AG04450 (cell line): ENCODE measurements around the gene FOXL2NB. TPM values are rescaled to one million over a fixed set of nuclear protein-coding genes. Genes with fewer than 3 reads are reported as not detected.

ENCODE experiments used
- CTCF ChIA-PET: fragments of 300-600, 350-600 bp; formaldehyde crosslinking; extraction: SDS; loops from one replicate; lab custom pipeline; 2022; ENCODE audit warnings: antibody characterized with exemption, inconsistent platforms; lab: Charles Lee
- POLR2A ChIA-PET: fragments of 350-600 bp; formaldehyde crosslinking; extraction: SDS; loops from one replicate; lab custom pipeline; 2021; ENCODE audit warnings: antibody characterized with exemption, inconsistent platforms; lab: Yijun Ruan, JAX
- DNase-seq: peaks from one replicate; pipeline ENCODE4 v3.0.0-alpha.2; 2011; ENCODE audit warnings: low read depth, low spot score
- H3K27ac ChIP-seq: one replicate; pipeline ENCODE4 v1.5.1; 2012; ENCODE audit warnings: low read depth, low read length, control low read depth
- H3K27me3 ChIP-seq: one replicate; pipeline ENCODE4 v1.6.0; 2012; ENCODE audit warnings: low read length; ENCODE audit not compliant: control insufficient read depth, insufficient read depth
- H3K4me3 ChIP-seq: 2 replicates; pipeline ENCODE4 v1.5.1; 2011; ENCODE audit warnings: mild to moderate bottlenecking, low read depth, low read length, control low read depth
- H3K9me3 ChIP-seq: 2 replicates; pipeline ENCODE4 v1.5.1; 2012; ENCODE audit warnings: low read length; ENCODE audit not compliant: control insufficient read depth, insufficient read depth
- CTCF ChIP-seq: IDR thresholded peaks from 2 replicates; pipeline ENCODE4 v1.5.1; 2011; ENCODE audit warnings: low read depth, low read length, control low read depth, inconsistent platforms
- polyA minus RNA-seq: library from RNA; depleted of rRNA, polyadenylated mRNA; stranded (reverse); fragments of >200 nt; gene quantifications from 2 replicates; pipeline ENCODE4 v1.2.3, GENCODE V29; 2011; rRNA and poly(A)+ RNA removed
- polyA plus RNA-seq: library from polyadenylated mRNA; depleted of rRNA; stranded (reverse); fragments of >200 nt; gene quantifications from 2 replicates; pipeline ENCODE4 v1.2.3, GENCODE V29; 2011; rRNA removed

The FOXL2NB gene
- polyA plus RNA-seq (0.04 and 0.05 TPM in 2 replicates), polyA minus RNA-seq (not detected in 2 replicates)

DNA sequence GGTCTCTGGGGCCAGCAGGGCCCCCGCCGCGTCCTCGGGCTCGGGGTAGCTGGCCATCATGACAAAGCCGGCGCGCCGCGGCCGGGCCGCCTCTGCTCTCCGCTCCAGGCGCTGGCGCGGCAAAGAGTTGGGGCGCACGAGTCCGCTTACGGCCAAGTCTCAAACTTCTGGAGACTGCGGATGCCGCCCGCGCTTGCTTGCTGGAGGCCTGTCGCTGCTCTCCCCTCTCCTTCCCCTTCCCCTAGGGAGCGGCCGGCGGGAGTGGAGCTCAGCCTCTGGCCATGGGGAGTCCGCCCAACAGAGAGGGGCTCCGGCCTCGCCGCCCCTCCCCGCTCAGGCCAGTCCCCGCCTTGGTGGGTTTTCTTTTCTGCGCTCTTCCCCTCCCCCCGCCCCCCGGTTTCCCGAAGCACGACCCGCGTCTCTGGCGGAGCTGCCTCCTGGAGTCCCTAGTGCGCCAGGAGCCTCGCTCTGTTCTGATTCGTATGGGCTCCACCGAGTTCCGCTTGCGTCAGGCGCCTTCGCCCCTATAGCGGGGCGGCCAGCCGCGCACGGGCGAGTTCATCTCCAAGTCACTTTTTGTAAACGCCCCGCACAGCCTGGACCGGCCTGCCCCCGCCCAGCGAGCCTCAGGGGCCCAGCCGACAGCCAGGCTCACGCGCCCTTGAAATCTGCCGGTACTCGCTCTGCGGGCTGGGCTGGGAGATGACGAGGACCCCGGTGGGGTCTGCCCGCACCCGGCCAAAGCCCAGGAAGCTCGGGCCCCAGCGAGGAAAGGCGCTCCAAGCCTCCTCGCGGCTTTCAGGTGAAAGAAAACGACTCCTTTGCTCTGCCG, at the start of gene FOXL2NB, which contains the start of gene FOXL2:
Gene FOXL2NB (plus strand): TSS at position 555 of the 832 bp plus-strand sequence. CDS start 148 bp downstream, at position 703.
Gene FOXL2 (minus strand): TSS at position 475 of the 832 bp plus-strand sequence. CDS start 415 bp downstream, at position 60.
- ChIA-PET POLR2A (interaction anchor here (0.6 to 0.9 kb wide), 2 partner anchors 24 to 348 kb away, joined by 3 to 6 read pairs; no protein-coding TSS in a partner anchor), CTCF (interaction anchor here (0.6 to 4.5 kb wide), 7 partner anchors 11 to 987 kb away, joined by 3 to 25 read pairs (median 4); partner anchors contain the start of gene MRPS22)
- no peak for TF ChIP-seq CTCF
- peak within 1 kb of the TSS; percentile 47 for H3K4me3 ChIP-seq
- H3K9me3 ChIP-seq = peaks cover 14% of the 10 kb centered on the region; the same call in 1 of the 2 replicates
- DNase-seq = no peak
- no peak within 1 kb of the TSS for H3K27ac ChIP-seq
- H3K27me3 ChIP-seq = peaks cover 94% of the 10 kb centered on the region

DNA sequence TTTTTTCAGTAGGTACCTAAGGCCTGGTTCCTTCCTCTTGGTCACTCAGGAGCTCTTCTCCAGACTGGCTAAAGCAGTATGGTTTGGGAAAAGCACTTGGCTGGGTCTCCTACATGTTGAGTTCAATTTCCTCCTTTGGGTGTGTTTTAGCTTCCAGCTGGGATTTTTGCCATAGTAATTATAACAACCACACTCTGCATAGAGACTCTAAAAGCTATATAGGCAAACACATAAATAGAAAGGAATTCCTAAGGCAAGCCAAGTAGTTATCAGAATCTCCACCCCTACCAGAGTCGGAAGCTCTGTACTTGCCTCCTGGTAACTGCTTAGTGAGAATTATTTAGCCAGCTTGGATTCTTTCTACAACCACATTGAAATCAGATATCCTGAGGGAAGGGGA, 48.7 kb upstream of the FOXL2NB start:
- CTCF ChIA-PET = interaction anchor here (0.8 to 9.0 kb wide), 7 partner anchors 18 to 481 kb away, joined by 3 to 104 read pairs (median 6); partner anchors contain the start of gene CEP70
- H3K27me3 ChIP-seq = no peaks in the 10 kb centered on the region
- H3K4me3 ChIP-seq = no peak overlapping the region
- H3K27ac ChIP-seq = no peak overlapping the region
- no peak for TF ChIP-seq CTCF
- POLR2A ChIA-PET = interaction anchor here (1.4 kb wide), 1 partner anchor 17 kb away, joined by 7 read pairs; no protein-coding TSS in a partner anchor
- no peak for DNase-seq
- no peaks in the 10 kb centered on the region for H3K9me3 ChIP-seq

DNA sequence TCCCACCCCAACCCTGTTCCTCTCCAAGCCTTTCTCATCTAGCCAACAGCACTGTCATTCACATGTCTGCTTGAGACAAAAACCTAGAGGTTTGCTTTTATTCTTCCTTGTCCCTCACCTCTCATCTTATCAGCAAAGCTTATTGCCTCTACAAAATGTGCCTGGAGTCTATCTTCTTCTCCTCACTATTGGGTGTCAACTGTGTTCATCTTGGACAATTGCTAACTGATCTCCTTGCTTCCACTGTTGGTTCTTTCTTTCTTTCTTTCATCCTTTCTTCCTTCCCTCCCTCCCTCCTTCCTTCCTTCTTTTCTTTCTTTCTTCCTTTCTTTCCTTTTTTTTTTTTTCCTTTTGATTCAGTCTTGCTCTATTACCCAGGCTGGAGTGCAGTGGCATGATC, 48.3 kb upstream of the FOXL2NB start:
- no peak for TF ChIP-seq CTCF
- H3K9me3 ChIP-seq = no peaks in the 10 kb centered on the region
- ChIA-PET POLR2A (interaction anchor here (1.4 kb wide), 1 partner anchor 17 kb away, joined by 7 read pairs; no protein-coding TSS in a partner anchor), CTCF (interaction anchor here (1.7 to 9.0 kb wide), 5 partner anchors 17 to 481 kb away, joined by 4 to 104 read pairs (median 9); partner anchors contain the start of gene CEP70)
- H3K27me3 ChIP-seq = no peaks in the 10 kb centered on the region
- DNase-seq = no peak
- no peak overlapping the region for H3K27ac ChIP-seq
- no peak overlapping the region for H3K4me3 ChIP-seq

DNA sequence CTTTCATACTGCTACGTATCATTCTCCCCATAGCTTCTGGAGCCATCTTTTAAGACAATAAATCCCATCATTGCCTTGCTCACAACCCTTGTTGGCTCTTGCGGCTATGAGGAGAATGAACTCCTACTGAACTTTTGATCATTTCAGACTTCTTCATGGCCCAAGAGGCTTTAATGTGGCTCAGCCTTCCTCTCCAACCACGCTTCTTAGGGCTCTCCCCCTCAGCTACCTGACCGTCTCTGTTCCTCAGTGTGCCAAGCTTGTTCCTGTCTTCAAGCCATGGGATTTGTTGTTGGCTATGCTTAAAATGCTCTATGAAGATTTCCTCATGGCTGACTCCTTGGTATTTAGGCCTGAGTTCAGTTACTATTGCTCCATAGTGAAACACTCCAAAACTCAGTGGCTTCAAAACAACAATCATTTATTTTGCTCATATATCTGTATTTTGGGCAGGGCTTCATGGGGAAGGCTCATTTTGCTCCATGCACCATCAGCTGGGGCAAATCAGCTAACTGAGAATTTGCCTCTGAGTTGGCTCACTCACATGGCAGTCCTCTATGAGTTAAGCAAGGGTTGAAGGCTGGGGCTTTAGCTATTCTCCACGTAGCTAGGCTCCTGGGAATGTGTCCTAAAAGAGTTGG, 47.5 kb upstream of the FOXL2NB start:
- POLR2A ChIA-PET = no interaction called here
- no peak overlapping the region for H3K4me3 ChIP-seq
- DNase-seq = no peak

More for the DNA sequence above, 47.5 kb upstream of the FOXL2NB start:
- no peak overlapping the region for H3K27ac ChIP-seq
- CTCF ChIA-PET = interaction anchor here (1.7 to 9.0 kb wide), 6 partner anchors 16 to 482 kb away, joined by 4 to 104 read pairs (median 12); partner anchors contain the start of gene CEP70
- no peak for TF ChIP-seq CTCF
- no peaks in the 10 kb centered on the region for H3K27me3 ChIP-seq
- no peaks in the 10 kb centered on the region for H3K9me3 ChIP-seq
